Spleen (tissue), 11 donors: ENCODE data around the gene CUTA. TPM values are rescaled to one million over a fixed set of nuclear protein-coding genes. Genes with fewer than 3 reads are reported as not detected.
"Not testable (repeated sequence)": the region's sequence is repeated elsewhere in the genome, so short reads cannot be mapped to it uniquely, and the experiment has no call there.

Experiments
- DNase-seq: peaks from one replicate; pipeline ENCODE4 v3.0.0-alpha.2; 2020
- H3K27ac ChIP-seq, 8 donors: fragments of 200-600 bp; sonication (generic) in 7 of 8; 1 replicate in 4 of 8; 2 replicates in 4 of 8; pipeline versions ENCODE4 v1.5.0 to v1.8.0; 2016 to 2021; ENCODE audit warnings: inconsistent platforms in 4 of 8, mild to moderate bottlenecking in 4 of 8, moderate library complexity in 1 of 8
- H3K27me3 ChIP-seq, 7 donors: fragments of 200-600 bp; sonication (generic) in 6 of 7; replicated peaks in 1 of 7; 1 replicate in 4 of 7; 2 replicates in 3 of 7; pipeline versions ENCODE4 v1.5.0 to v1.8.0; 2016 to 2021; ENCODE audit warnings: inconsistent platforms in 3 of 7, mild to moderate bottlenecking in 1 of 7
- H3K36me3 ChIP-seq, 6 donors: fragments of 200-600 bp; sonication (generic) in 5 of 6; 1 replicate in 4 of 6; 2 replicates in 2 of 6; pipeline versions ENCODE4 v1.5.0 to v1.8.0; 2016 to 2021; ENCODE audit warnings: inconsistent platforms in 2 of 6
- H3K4me1 ChIP-seq, 6 donors: fragments of 200-600 bp; sonication (generic) in 5 of 6; 1 replicate in 3 of 6; 2 replicates in 3 of 6; pipeline versions ENCODE4 v1.5.0 to v1.8.0; 2016 to 2021; ENCODE audit warnings: inconsistent platforms in 3 of 6
- H3K4me3 ChIP-seq, 8 donors: fragments of 200-600 bp; sonication (generic) in 7 of 8; 1 replicate in 4 of 8; 2 replicates in 4 of 8; pipeline versions ENCODE4 v1.5.0 to v1.8.0; 2016 to 2021; ENCODE audit warnings: inconsistent platforms in 4 of 8, mild to moderate bottlenecking in 4 of 8, moderate library complexity in 2 of 8
- H3K9me3 ChIP-seq, 8 donors: fragments of 200-600 bp; sonication (generic) in 7 of 8; 1 replicate in 4 of 8; 2 replicates in 4 of 8; pipeline versions ENCODE4 v1.5.0 to v1.8.0; 2016 to 2021; ENCODE audit warnings: inconsistent platforms in 4 of 8
- CTCF ChIP-seq, 11 experiments: fragments of 200-600 bp in 7 of 11; fragments of 450-650 bp in 4 of 11; sonication (generic) in 4 of 11; IDR thresholded peaks in 8 of 11; conservative IDR thresholded peaks in 3 of 11; 1 replicate in 7 of 11; 2 replicates in 4 of 11; pipeline versions ENCODE4 v1.4.0 to v1.8.0; 2016 to 2021; ENCODE audit warnings: antibody characterized with exemption in 11 of 11, inconsistent platforms in 4 of 11, mild to moderate bottlenecking in 1 of 11
- POLR2A ChIP-seq, 3 donors: fragments of 450-650 bp; IDR thresholded peaks; one replicate each; pipeline ENCODE4 v1.5.1; 2017; ENCODE audit warnings: antibody characterized with exemption in 3 of 3, mild to moderate bottlenecking in 1 of 3
- POLR2AphosphoS5 ChIP-seq, 3 donors: sonication (generic); formaldehyde crosslinking; IDR thresholded peaks; one replicate each; pipeline ENCODE4 v1.5.1; 2017; ENCODE audit warnings: antibody characterized with exemption in 3 of 3
- WGBS, 5 donors: extraction: QIAGEN DNeasy Blood & Tissue Kit in 3 of 5; methylation state at CpG; one replicate each; pipeline versions ENCODE4 v1.1.5 to v1.1.7; 2013 to 2018; 5-methylcytosine and 5-hydroxymethylcytosine counted together
- intact Hi-C: fragments of 100-400 bp; cut with DNase I; formaldehyde crosslinking; loops from one replicate; pipeline ENCODE4 v1.15.0; 2023; ENCODE audit warnings: low total_unique reads
- polyA plus RNA-seq, 3 donors: library from polyadenylated mRNA; stranded (reverse); fragments of 200-250 nt; gene quantifications; one replicate each; pipeline ENCODE4 v1.2.1, GENCODE V29; 2013
- total RNA-seq, 7 donors: library from RNA; depleted of rRNA in 3 of 7; stranded (reverse); fragments of >200 nt in 3 of 7; fragmentation: NEBNext Ultra II Directional in 4 of 7; extraction: Animal tissue kit (Norgen Biotek cat#: 25700) in 4 of 7; gene quantifications; one replicate each; pipeline versions ENCODE4 v1.1.0 to v1.2.1, GENCODE V29; 2016 to 2021
- donor health status: healthy with polysubstance abuse.
- donor health status: DM: no; HTN: no; CAD: no; lungs with moderate emphysema.
- donor health status: DM: no; HTN: no; CAD: no.
- donor health status: Bipolar disorder and iron deficiency.
- donor health status: healthy.
- donor health status: DM: no; HTN: no; CAD: no.
- donor health status: DM: yes; HTN: yes; CAD: no.

Gene CUTA
- total and polyA plus RNA-seq, 10 donors, result 113 to 225 (median 137) TPM

GRCh38 chr6:33380272-33380981 lies 37.5 kb downstream of the CUTA start:
- Histone ChIP-seq H3K9me3 (no peaks in the 10 kb centered on the region), H3K4me1 (peaks cover 0 to 7% (median 5%) of the 10 kb centered on the region in 6 donors), H3K27ac (no peak overlapping the region), H3K27me3 (no peaks in the 10 kb centered on the region), H3K4me3 (no peak overlapping the region), H3K36me3 (no peaks in the 10 kb centered on the region)
- 85 to 93% (median 89%) methylated on average over 2 of the region's 2 CpGs for WGBS, 5 donors
- intact Hi-C loops, result no loop called here
- DNase-seq, result no peak
- no peak for TF ChIP-seq POLR2AphosphoS5 (IDR thresholded peaks at IDR 0.05)
- no peak for TF ChIP-seq POLR2A (IDR thresholded peaks at IDR 0.05)
- no peak for TF ChIP-seq CTCF (IDR thresholded peaks at IDR 0.05 in 8 of 11, conservative IDR thresholded peaks at IDR 0.05 in 3 of 11)

GRCh38 chr6:33379184-33379583 lies 38.7 kb downstream of the CUTA start:
- H3K4me1 ChIP-seq, result peaks cover 3 to 20% (median 15%) of the 10 kb centered on the region in 6 donors
- H3K27me3 ChIP-seq, intact Hi-C loops, H3K9me3 ChIP-seq, H3K4me3 ChIP-seq, DNase-seq, H3K27ac ChIP-seq, H3K36me3 ChIP-seq: not testable (repeated sequence)
- WGBS, 5 donors, result 92 to 98% (median 93%) methylated on average over 9 to 10 of the region's 10 CpGs

GRCh38 chr6:33377171-33377570 lies 40.7 kb downstream of the CUTA start:
- H3K27ac ChIP-seq, result no peak overlapping the region
- H3K4me1 ChIP-seq, result peaks cover 3 to 37% (median 17%) of the 10 kb centered on the region in 6 donors
- H3K36me3 ChIP-seq, result no peaks in the 10 kb centered on the region
- TF ChIP-seq CTCF (IDR thresholded peaks at IDR 0.05 in 8 of 11, conservative IDR thresholded peaks at IDR 0.05 in 3 of 11) (no peak), POLR2A (IDR thresholded peaks at IDR 0.05) (no peak), POLR2AphosphoS5 (IDR thresholded peaks at IDR 0.05) (no peak)
- H3K4me3 ChIP-seq, result no peak overlapping the region
- DNase-seq, result no peak
- 88 to 97% (median 95%) methylated on average over 4 of the region's 4 CpGs for WGBS, 5 donors
- intact Hi-C loops, result no loop called here
- no peaks in the 10 kb centered on the region for H3K9me3 ChIP-seq
- no peaks in the 10 kb centered on the region for H3K27me3 ChIP-seq

- Histone ChIP-seq H3K4me3 (no peak overlapping the region), H3K9me3 (no peaks in the 10 kb centered on the region), H3K27ac (peak overlapping the region in 6 of 8 donors; percentile 20 to 76 (median 53)), H3K27me3 (no peaks in the 10 kb centered on the region), H3K4me1 (peaks cover 3 to 37% (median 17%) of the 10 kb centered on the region in 6 donors), H3K36me3 (no peaks in the 10 kb centered on the region)
- TF ChIP-seq POLR2A (IDR thresholded peaks at IDR 0.05), result no peak
- no peak for TF ChIP-seq CTCF (IDR thresholded peaks at IDR 0.05 in 8 of 11, conservative IDR thresholded peaks at IDR 0.05 in 3 of 11)
- peak in 1 of 3 donors; percentile 41 for TF ChIP-seq POLR2AphosphoS5 (IDR thresholded peaks at IDR 0.05)
- intact Hi-C loops, result no loop called here
- no peak for DNase-seq
- WGBS, 5 donors, result 25 to 54% (median 39%) methylated on average over 9 of the region's 9 CpGs
Measured at GRCh38 chr6:33375143-33375671, 42.7 kb downstream of the CUTA start.
